GM12801 (cell line): Measurements from ENCODE around the gene SDHAF4.

Source experiments
- TF ChIP-seq, protein P1 (sequence below): IDR thresholded peaks from one replicate; pipeline ENCODE4 v1.5.1; 2011; ENCODE audit warnings: control low read depth; ENCODE audit not compliant: insufficient read length; ENCODE audit errors: extremely low read depth

SDHAF4 gene

DNA sequence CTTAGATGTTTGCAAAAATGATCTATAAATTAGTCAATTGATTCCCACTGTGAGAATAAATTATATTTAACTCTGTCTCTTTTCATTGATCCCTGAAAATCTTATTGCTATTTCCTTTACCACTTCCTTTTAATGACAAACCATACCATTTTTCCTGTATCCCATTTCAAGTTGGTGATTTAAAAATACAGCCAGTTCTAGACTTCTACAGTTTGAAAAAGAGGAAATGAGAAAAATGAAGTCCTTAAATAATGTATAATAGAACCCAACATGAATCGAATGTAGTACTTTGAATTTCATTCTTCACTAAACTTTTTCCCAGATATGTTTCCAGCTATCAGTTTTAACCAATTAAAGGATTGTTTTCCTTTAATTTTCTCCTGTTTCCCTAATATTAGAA lies 29.5 kb upstream of the SDHAF4 start:
- TF ChIP-seq, protein P1, sequence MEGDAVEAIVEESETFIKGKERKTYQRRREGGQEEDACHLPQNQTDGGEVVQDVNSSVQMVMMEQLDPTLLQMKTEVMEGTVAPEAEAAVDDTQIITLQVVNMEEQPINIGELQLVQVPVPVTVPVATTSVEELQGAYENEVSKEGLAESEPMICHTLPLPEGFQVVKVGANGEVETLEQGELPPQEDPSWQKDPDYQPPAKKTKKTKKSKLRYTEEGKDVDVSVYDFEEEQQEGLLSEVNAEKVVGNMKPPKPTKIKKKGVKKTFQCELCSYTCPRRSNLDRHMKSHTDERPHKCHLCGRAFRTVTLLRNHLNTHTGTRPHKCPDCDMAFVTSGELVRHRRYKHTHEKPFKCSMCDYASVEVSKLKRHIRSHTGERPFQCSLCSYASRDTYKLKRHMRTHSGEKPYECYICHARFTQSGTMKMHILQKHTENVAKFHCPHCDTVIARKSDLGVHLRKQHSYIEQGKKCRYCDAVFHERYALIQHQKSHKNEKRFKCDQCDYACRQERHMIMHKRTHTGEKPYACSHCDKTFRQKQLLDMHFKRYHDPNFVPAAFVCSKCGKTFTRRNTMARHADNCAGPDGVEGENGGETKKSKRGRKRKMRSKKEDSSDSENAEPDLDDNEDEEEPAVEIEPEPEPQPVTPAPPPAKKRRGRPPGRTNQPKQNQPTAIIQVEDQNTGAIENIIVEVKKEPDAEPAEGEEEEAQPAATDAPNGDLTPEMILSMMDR: no peak

DNA sequence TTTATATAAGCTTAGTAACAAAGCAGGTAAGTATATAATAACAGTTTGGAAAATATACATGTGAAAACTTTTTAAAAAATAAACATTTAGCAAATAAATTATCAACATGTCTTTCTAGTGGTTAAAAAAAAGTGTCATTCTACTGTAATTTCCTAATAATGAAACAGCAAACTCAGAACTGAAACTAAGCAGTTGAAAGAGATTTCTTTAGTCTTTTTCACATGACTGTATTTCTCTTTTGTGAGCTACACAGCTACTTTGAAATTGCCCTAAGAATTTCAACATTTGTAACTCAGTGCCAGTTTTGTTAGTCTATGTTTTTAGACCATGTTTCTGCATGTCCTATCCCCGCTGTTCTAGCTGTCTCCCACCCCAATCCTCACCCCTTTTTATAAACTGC lies 28.4 kb upstream of the SDHAF4 start:
- TF ChIP-seq, protein P1: no peak

DNA sequence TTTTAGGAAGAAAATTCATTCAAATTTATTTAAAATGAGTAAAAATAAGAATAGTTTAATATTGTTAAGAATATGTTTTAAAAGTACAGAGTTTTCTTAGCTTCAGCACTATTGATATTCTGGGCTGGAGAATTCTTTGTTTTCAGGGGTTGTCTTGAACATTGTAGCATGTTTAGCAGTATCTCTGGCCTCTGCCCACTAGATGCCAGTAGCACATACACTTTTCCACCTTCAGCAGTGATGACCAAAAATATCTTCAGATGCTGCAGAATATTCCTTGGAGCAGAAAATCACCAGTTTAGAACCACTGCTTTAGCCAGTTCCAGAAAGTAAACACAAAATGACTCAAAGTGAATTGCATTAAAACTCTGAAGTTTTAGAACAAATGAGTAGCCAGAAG lies 19.4 kb upstream of the SDHAF4 start:
- TF ChIP-seq, protein P1: no peak

DNA sequence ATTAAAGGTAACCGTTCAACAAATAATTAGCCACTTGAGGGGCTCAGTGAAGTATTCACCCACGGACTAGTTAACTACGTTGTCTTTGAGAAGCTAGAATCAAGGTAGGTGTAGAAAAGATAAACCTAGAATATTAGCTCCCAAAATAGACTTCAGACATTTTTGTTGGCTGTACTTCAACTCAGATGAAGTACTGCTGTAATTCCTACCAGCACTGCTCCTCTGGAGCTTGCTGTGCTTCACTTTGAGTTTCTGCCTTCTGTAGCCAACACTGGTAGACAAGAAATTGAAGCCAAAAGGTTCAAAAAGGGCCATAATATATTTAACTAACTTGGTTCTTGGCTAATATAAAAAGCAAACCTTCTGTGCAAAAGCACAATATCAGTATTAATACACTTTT lies 18.8 kb upstream of the SDHAF4 start:
- TF ChIP-seq, protein P1: no peak

DNA sequence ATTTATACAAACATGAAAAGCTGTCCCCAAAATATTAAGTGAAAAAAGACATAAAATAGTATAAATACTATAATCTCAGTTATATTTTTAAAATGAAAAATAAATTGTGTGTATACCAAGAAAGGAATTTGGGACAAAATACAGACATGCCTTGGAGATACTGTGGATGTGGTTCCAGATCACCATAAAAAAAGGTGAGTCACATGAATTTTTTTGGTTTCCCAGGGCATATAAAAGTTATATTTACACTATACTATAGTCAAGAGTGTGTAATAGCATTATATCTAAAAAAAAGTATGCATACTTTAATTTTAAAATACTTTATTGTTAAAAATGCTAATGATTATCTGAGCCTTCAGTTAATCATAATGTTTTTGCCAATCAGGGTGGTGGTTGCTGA lies 17.4 kb upstream of the SDHAF4 start:
- TF ChIP-seq, protein P1: no peak

DNA sequence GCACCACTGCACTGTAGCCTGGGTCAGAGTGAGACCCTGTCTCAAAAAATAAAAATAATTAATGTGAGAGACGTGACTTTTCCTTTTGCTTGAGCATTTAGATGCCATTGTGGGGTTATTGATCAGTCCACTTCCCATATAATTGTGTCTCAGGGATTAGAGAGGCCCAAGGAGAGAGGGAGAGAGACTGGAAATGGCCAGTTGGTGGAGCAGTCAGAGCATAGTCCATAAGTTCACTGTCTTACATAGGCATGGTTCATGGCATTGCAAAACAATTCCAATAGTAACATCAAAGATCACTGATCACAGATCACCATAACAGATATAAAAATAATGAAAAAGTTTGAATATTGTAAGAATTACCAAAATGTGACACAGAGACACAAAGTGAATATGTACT lies 15.2 kb upstream of the SDHAF4 start:
- TF ChIP-seq, protein P1: no peak

DNA sequence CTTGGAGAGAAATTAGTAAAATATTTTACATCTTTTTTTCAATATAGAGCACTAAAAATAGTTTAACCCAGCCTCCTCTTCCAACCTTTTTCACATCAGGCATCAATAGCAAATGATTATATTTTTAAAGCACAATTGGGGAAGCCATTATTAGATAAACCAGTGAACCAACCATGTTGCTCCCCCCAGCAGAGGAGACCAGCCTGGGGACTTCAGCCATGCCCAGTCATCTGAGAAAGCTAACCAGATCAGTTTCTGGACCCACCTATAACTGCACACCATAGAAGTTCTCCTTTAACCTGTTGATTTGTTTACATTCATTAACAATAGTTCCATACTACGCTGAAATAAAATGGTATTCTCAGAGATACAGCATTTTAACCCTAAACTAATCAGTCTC lies 13.8 kb upstream of the SDHAF4 start:
- TF ChIP-seq, protein P1: no peak

DNA sequence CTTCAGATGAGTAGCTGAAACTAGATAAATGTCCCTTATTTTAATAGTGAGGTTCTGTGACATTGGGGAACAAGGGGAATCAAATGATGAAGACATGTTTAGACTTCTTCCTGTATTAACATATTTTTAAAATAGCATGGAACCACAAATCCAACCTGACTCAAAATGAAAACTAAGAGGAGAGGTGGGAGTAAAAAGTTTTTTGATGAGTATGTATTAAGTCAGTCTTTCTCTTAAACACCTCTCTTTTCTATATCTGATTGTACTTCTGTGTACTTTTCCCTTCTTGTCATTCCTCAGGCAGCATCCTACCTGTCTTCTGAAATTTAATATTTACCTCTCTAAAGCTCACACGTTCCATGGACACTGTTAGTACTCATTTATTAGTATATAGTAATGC lies 8.7 kb upstream of the SDHAF4 start:
- TF ChIP-seq, protein P1: no peak
